SH-SY5Y (cell line): ENCODE measurements around the gene CEMIP.

Experiments used
- GATA2 ChIP-seq: IDR thresholded peaks from 2 replicates; pipeline ENCODE4 v1.6.1; 2011; ENCODE audit warnings: mild to moderate bottlenecking, low read depth, low read length
- GATA3 ChIP-seq: IDR thresholded peaks from 2 replicates; pipeline ENCODE4 v1.6.1; 2011; ENCODE audit warnings: low read depth, mild to moderate bottlenecking, low read length, moderate library complexity

Gene CEMIP

GRCh38 chr15:80883641-80884040, 104.5 kb downstream of the CEMIP start:
- TF ChIP-seq GATA3 (no peak), GATA2 (no peak)

GRCh38 chr15:80885016-80885579, 105.9 kb downstream of the CEMIP start:
- TF ChIP-seq GATA2 (no peak), GATA3 (no peak)

GRCh38 chr15:80887148-80887547, 108.0 kb downstream of the CEMIP start:
- TF ChIP-seq GATA2 (no peak), GATA3 (no peak)

GRCh38 chr15:80888846-80889245, 109.7 kb downstream of the CEMIP start:
- TF ChIP-seq GATA2, result no peak
- no peak for TF ChIP-seq GATA3

GRCh38 chr15:80890341-80891005, 111.3 kb downstream of the CEMIP start:
- TF ChIP-seq GATA2, result no peak
- TF ChIP-seq GATA3, result no peak

- TF ChIP-seq GATA2 (no peak), GATA3 (no peak)
These were observed 111.8 kb downstream of the CEMIP start for GRCh38 chr15:80891006-80891405.

- TF ChIP-seq GATA3 (no peak), GATA2 (no peak)
These were observed 113.2 kb downstream of the CEMIP start for GRCh38 chr15:80892414-80892813.

- TF ChIP-seq GATA3 (no peak), GATA2 (no peak)
These were observed 114.6 kb downstream of the CEMIP start for GRCh38 chr15:80893777-80894176.

GRCh38 chr15:80895091-80895490, 115.9 kb downstream of the CEMIP start:
- TF ChIP-seq GATA2 (no peak), GATA3 (no peak)

GRCh38 chr15:80895965-80896364, 116.8 kb downstream of the CEMIP start:
- TF ChIP-seq GATA2 (no peak), GATA3 (no peak)

GRCh38 chr15:80898040-80898439, 118.9 kb downstream of the CEMIP start:
- TF ChIP-seq GATA2 (no peak), GATA3 (no peak)

GRCh38 chr15:80902298-80902801, 123.2 kb downstream of the CEMIP start:
- TF ChIP-seq GATA2, result no peak
- no peak for TF ChIP-seq GATA3

GRCh38 chr15:80904998-80905397, 125.8 kb downstream of the CEMIP start:
- TF ChIP-seq GATA3, result no peak
- no peak for TF ChIP-seq GATA2

- no peak for TF ChIP-seq GATA2
- TF ChIP-seq GATA3, result no peak
These were observed 127.1 kb downstream of the CEMIP start for GRCh38 chr15:80906159-80906766.

- no peak for TF ChIP-seq GATA3
- TF ChIP-seq GATA2, result no peak
These were observed 132.7 kb downstream of the CEMIP start for GRCh38 chr15:80911821-80912220.

- TF ChIP-seq GATA3 (no peak), GATA2 (no peak)
These were observed 133.5 kb downstream of the CEMIP start for GRCh38 chr15:80912673-80913072.
